Hepatocyte (in vitro differentiated cells): ENCODE measurements around the gene SPAM1. TPM values are rescaled to one million over a fixed set of nuclear protein-coding genes. Genes with fewer than 3 reads are reported as not detected.

ENCODE experiments used
- DNase-seq: peaks from one replicate; pipeline ENCODE4 v3.0.0-alpha.2; 2016; ENCODE audit warnings: low spot score
- H2AFZ ChIP-seq: fragments of 200-600 bp; sonication (generic); 2 replicates; pipeline ENCODE4 v1.6.0; 2016; ENCODE audit warnings: antibody characterized with exemption, mild to moderate bottlenecking
- H3K27ac ChIP-seq: fragments of 200-600 bp; sonication (generic); 2 replicates; pipeline ENCODE4 v1.5.1; 2016; ENCODE audit warnings: mild to moderate bottlenecking
- H3K27me3 ChIP-seq: fragments of 200-600 bp; sonication (generic); 2 replicates; pipeline ENCODE4 v1.6.1; 2016
- H3K36me3 ChIP-seq: fragments of 200-600 bp; sonication (generic); replicated peaks from 2 replicates; pipeline ENCODE4 v1.5.1; 2016; ENCODE audit warnings: low read depth; ENCODE audit not compliant: insufficient read depth
- H3K4me1 ChIP-seq: fragments of 200-600 bp; sonication (generic); 2 replicates; pipeline ENCODE4 v1.5.1; 2016; ENCODE audit warnings: mild to moderate bottlenecking, moderate library complexity; ENCODE audit not compliant: insufficient read depth
- H3K4me2 ChIP-seq: fragments of 200-600 bp; sonication (generic); 2 replicates; pipeline ENCODE4 v1.6.0; 2016
- H3K4me3 ChIP-seq: fragments of 200-600 bp; sonication (generic); 2 replicates; pipeline ENCODE4 v1.5.1; 2016; ENCODE audit warnings: mild to moderate bottlenecking
- H3K79me2 ChIP-seq: fragments of 200-600 bp; sonication (generic); 2 replicates; pipeline ENCODE4 v1.6.0; 2017; ENCODE audit warnings: mild to moderate bottlenecking
- H3K9me2 ChIP-seq: fragments of 200-600 bp; sonication (generic); replicated peaks from 2 replicates; pipeline ENCODE4 v1.6.0; 2017; ENCODE audit warnings: mild to moderate bottlenecking; ENCODE audit not compliant: insufficient read depth
- H3K9me3 ChIP-seq: fragments of 200-600 bp; sonication (generic); 2 replicates; pipeline ENCODE4 v1.5.1; 2016; ENCODE audit warnings: low read depth, mild to moderate bottlenecking
- H4K20me1 ChIP-seq: fragments of 200-600 bp; sonication (generic); 2 replicates; pipeline ENCODE4 v1.6.0; 2016; ENCODE audit warnings: mild to moderate bottlenecking; ENCODE audit not compliant: insufficient read depth, poor library complexity, severe bottlenecking
- CTCF ChIP-seq: fragments of 200-600 bp; sonication (generic); IDR thresholded peaks from 2 replicates; pipeline ENCODE4 v1.5.1; 2016; ENCODE audit warnings: antibody characterized with exemption, mild to moderate bottlenecking; ENCODE audit not compliant: poor library complexity
- EZH2 ChIP-seq: fragments of 200-600 bp; sonication (generic); IDR thresholded peaks from 2 replicates; pipeline ENCODE4 v1.6.1; 2016; ENCODE audit warnings: antibody characterized with exemption, mild to moderate bottlenecking, borderline replicate concordance
- EZH2phosphoT487 ChIP-seq: fragments of 200-600 bp; sonication (generic); IDR thresholded peaks from one replicate; pipeline ENCODE4 v1.6.1; 2018; ENCODE audit warnings: antibody characterized with exemption, mild to moderate bottlenecking, low read depth, moderate library complexity; ENCODE audit not compliant: unreplicated experiment, severe bottlenecking
- WGBS: methylation state at CpG from one replicate; pipeline ENCODE4 v1.1.6; 2016; ENCODE audit warnings: low lambda C conversion rate; ENCODE audit errors: missing lambda C conversion rate; 5-methylcytosine and 5-hydroxymethylcytosine counted together
- polyA plus RNA-seq: library from polyadenylated mRNA; unstranded; fragments of >200 nt; fragmentation: Nextera tagmentation; extraction: Ambion mirVana; gene quantifications from 2 replicates; pipeline ENCODE4 v1.2.1, GENCODE V29; 2016
- total RNA-seq: library from RNA; depleted of rRNA; stranded (reverse); fragments of >200 nt; gene quantifications from 2 replicates; pipeline ENCODE4 v1.2.3, GENCODE V29; 2014

The SPAM1 gene
- total and polyA plus RNA-seq, 2 experiments from 2014 or later = not detected

- H3K4me1 ChIP-seq = no peaks in the 10 kb centered on the region
- H3K9me2 ChIP-seq = no peaks in the 10 kb centered on the region
- no peak overlapping the region for H3K4me3 ChIP-seq
- no peak overlapping the region for H3K4me2 ChIP-seq
- H3K27me3 ChIP-seq = no peaks in the 10 kb centered on the region
- TF ChIP-seq CTCF (no peak), EZH2 (no peak), EZH2phosphoT487 (no peak)
- H3K9me3 ChIP-seq = no peaks in the 10 kb centered on the region
- H3K27ac ChIP-seq = no peak overlapping the region
- no peak overlapping the region for H2AFZ ChIP-seq
- H3K79me2 ChIP-seq = no peaks in the 10 kb centered on the region
- peak; percentile 10 for DNase-seq
- no peaks in the 10 kb centered on the region for H3K36me3 ChIP-seq
- no peaks in the 10 kb centered on the region for H4K20me1 ChIP-seq
These were observed 54.8 kb downstream of the SPAM1 start for GRCh38 chr7:123979876-123980275.

GRCh38 chr7:123987445-123987844 is 62.4 kb downstream of the SPAM1 start:
- Histone ChIP-seq H3K4me1 (no peaks in the 10 kb centered on the region), H3K9me2 (no peaks in the 10 kb centered on the region), H3K79me2 (no peaks in the 10 kb centered on the region), H4K20me1 (no peaks in the 10 kb centered on the region), H3K36me3 (no peaks in the 10 kb centered on the region), H3K4me3 (no peak overlapping the region), H3K4me2 (peak overlapping the region; percentile 12), H2AFZ (no peak overlapping the region), H3K27ac (no peak overlapping the region), H3K27me3 (no peaks in the 10 kb centered on the region), H3K9me3 (no peaks in the 10 kb centered on the region)
- DNase-seq = no peak
- TF ChIP-seq EZH2phosphoT487 (no peak), CTCF (no peak), EZH2 (no peak)
- 20% methylated on average over 2 of the region's 2 CpGs for WGBS

GRCh38 chr7:123992913-123993518 is 68.0 kb downstream of the SPAM1 start:
- no peaks in the 10 kb centered on the region for H3K36me3 ChIP-seq
- no peaks in the 10 kb centered on the region for H3K9me3 ChIP-seq
- H3K4me3 ChIP-seq = no peak overlapping the region
- TF ChIP-seq CTCF = no peak
- TF ChIP-seq EZH2phosphoT487 = no peak
- no peak for TF ChIP-seq EZH2
- no peaks in the 10 kb centered on the region for H3K79me2 ChIP-seq
- no peaks in the 10 kb centered on the region for H3K9me2 ChIP-seq
- 27% methylated on average over 2 of the region's 2 CpGs for WGBS
- H3K27ac ChIP-seq = no peak overlapping the region
- H2AFZ ChIP-seq = no peak overlapping the region
- no peaks in the 10 kb centered on the region for H4K20me1 ChIP-seq
- no peaks in the 10 kb centered on the region for H3K4me1 ChIP-seq
- no peaks in the 10 kb centered on the region for H3K27me3 ChIP-seq
- DNase-seq = no peak
- H3K4me2 ChIP-seq = no peak overlapping the region
